PFSK-1 (cell line): Measurements from ENCODE around the gene ZNF511.

Experiments
- FOXP2 ChIP-seq: optimal IDR thresholded peaks from 2 replicates; pipeline ENCODE3; 2011; ENCODE audit warnings: borderline replicate concordance, control low read depth, inconsistent platforms; ENCODE audit not compliant: insufficient read depth; ENCODE audit errors: extremely low read length, extremely low read depth
- POLR2AphosphoS5 ChIP-seq: IDR thresholded peaks from 2 replicates; pipeline ENCODE4 v1.6.1; 2012; ENCODE audit warnings: low read depth, mild to moderate bottlenecking, control low read depth, low read length, moderate library complexity
- REST ChIP-seq, 2 experiments: IDR thresholded peaks; 2 replicates each; pipeline versions ENCODE4 v1.6.1 to v1.8.0; 2011 to 2012; ENCODE audit warnings: low read depth in 2 of 2, low read length in 2 of 2, control low read depth in 1 of 2, inconsistent platforms in 1 of 2, mild to moderate bottlenecking in 1 of 2, moderate library complexity in 1 of 2; ENCODE audit not compliant: insufficient read depth in 1 of 2
- SIN3A ChIP-seq: IDR thresholded peaks from 2 replicates; pipeline ENCODE4 v1.6.1; 2012; ENCODE audit warnings: mild to moderate bottlenecking, low read length, moderate library complexity, borderline replicate concordance; ENCODE audit not compliant: insufficient read depth
- TAF1 ChIP-seq: IDR thresholded peaks from 2 replicates; pipeline ENCODE4 v1.6.1; 2012; ENCODE audit warnings: low read length, control low read depth, borderline replicate concordance; ENCODE audit not compliant: insufficient read depth

Gene ZNF511

GRCh38 chr10:133341983-133342382 is 33.3 kb downstream of the ZNF511 start:
- TF ChIP-seq FOXP2 (no peak), REST (IDR thresholded peaks at IDR 0.05; ENCODE audit: insufficient read depth in 1 of 2, low read depth in 2 of 2, low read length in 2 of 2) (no peak), TAF1 (no peak), SIN3A (no peak), POLR2AphosphoS5 (no peak)

- TF ChIP-seq FOXP2 (no peak), SIN3A (no peak), TAF1 (no peak), REST (IDR thresholded peaks at IDR 0.05; ENCODE audit: insufficient read depth in 1 of 2, low read depth in 2 of 2, low read length in 2 of 2) (no peak), POLR2AphosphoS5 (no peak)
Observed at GRCh38 chr10:133342942-133343341, 34.2 kb downstream of the ZNF511 start.

GRCh38 chr10:133343558-133343957 is 34.8 kb downstream of the ZNF511 start:
- TF ChIP-seq FOXP2 (no peak), SIN3A (no peak), TAF1 (no peak), REST (IDR thresholded peaks at IDR 0.05; ENCODE audit: insufficient read depth in 1 of 2, low read depth in 2 of 2, low read length in 2 of 2) (no peak), POLR2AphosphoS5 (no peak)

GRCh38 chr10:133344236-133344635 is 35.5 kb downstream of the ZNF511 start:
- TF ChIP-seq FOXP2, result no peak

GRCh38 chr10:133346413-133346812 is 37.7 kb downstream of the ZNF511 start:
- TF ChIP-seq POLR2AphosphoS5 (no peak), SIN3A (no peak)

- TF ChIP-seq POLR2AphosphoS5 (no peak), FOXP2 (no peak), REST (IDR thresholded peaks at IDR 0.05; ENCODE audit: insufficient read depth in 1 of 2, low read depth in 2 of 2, low read length in 2 of 2) (no peak), TAF1 (no peak), SIN3A (no peak)
Observed at GRCh38 chr10:133347710-133348517, 39.2 kb downstream of the ZNF511 start.
